ENCODE data around the gene FN3KRP.

DNA sequence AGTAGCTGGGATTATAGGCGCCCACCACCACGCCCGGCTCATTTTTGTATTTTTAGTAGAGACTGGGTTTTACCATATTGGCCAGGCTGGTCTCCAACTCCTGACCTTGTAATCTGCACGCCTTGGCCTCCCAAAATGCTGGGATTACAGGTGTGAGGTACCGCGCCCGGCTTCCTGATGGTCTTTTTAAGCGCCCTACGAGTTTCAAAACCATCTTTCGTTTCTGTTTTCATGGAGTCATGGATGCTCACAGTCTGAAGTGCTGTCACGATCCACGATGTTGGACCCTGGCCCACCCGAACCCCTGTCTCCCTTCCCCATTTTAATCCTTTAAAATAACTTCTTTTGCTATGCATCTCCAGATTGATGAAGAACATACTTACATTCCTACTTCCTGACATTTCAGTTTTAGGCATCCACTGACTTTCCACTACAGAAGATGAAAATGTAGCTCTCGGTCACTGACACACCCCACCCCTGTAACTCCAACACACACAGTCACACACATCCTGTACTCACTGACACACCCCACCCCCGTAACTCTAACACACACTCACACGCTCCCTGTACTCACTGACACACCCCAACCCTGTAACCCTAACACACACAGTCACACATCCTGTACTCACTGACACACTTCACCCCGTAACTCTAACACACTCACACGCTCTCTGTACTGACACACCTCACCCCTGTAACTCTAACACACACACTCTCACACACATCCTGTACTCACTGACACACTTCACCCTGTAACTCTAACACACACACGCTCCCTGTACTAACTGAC, 45.6 kb upstream of the FN3KRP start:
- TF ChIP-seq ZNF274 (IDR thresholded peaks at IDR 0.05; ENCODE audit: low read depth, low read length): no peak
- TF ChIP-seq YY1 (IDR thresholded peaks at IDR 0.05; ENCODE audit: insufficient read depth, insufficient read length): no peak

All from NT2/D1 (cell line).